GM21360 (cell line): Measurements from ENCODE around the gene PIGBOS1.

Source experiments
- ATAC-seq: cut with Tn5 transposase; IDR thresholded peaks from one replicate; pipeline ENCODE4 v1.9.1; 2021; ENCODE audit warnings: mild to moderate bottlenecking, moderate library complexity; ENCODE audit not compliant: unreplicated experiment

PIGBOS1 gene

DNA sequence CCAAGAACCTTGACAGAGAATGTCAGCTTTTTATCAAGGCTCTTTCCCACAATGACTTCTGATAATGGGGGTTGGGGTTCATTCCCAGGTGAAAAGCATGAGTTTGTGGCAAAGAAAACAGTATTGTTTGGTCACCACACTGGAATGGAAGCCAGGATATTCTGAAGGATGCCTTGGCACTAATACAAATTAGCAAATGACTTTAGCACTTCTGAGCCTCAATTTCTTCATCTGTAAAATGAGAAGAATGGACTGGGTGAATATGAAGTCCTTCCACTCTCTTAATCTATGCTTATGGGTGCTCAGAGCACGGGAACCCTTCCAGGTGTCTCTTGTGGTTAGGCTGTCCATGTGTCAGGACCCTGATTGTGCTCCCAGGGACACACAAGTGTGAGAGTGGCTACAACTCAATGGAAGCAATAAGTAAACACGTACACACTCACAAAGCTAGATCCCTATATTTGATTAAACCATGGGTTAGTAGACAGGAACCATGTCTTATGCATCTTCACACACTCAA, 50.7 kb downstream of the PIGBOS1 start:
- no peak for ATAC-seq

DNA sequence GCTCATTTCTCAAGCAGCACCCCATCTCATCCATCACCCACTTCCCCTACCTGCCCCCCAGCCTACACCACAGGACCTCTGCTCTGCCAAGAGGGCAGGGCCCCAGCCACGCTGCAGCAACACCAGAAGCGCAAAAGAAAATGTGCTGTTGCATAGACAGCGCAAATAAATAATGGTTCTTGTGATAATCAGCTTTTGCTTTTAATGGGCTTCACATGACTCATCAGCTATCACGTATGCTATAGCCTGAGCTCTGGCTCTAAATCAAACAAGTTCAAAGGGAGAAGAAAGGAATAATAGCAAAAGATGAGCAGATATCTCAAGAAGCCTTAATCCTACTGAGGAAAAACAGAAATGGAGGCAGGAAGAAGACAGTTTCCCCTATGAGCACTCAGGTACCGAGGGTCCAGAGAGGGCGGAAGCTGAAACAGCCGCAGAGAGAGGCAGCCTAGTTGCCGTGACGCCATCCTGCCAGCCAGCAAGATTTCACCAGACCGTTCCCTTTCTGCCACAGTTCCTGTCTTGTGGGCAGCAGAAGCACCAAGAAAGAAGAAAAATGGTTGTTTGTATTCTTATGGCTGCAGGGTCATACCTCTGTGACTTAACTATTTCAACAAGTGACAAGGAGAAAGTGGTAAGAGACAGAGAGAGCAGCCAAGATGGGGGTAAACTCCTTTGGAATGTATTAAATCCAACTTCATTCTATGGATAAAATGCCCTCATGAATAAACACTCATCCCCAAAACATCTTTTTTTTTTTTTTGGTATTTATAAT, 51.3 kb downstream of the PIGBOS1 start:
- peak; percentile 90 for ATAC-seq
